ENCODE data around the gene CMSS1. TPM values are rescaled to one million over a fixed set of nuclear protein-coding genes. Genes with fewer than 3 reads are reported as not detected.

CMSS1 gene
- total RNA-seq, 1 donor from 2014 or later, result 41.1 TPM

DNA sequence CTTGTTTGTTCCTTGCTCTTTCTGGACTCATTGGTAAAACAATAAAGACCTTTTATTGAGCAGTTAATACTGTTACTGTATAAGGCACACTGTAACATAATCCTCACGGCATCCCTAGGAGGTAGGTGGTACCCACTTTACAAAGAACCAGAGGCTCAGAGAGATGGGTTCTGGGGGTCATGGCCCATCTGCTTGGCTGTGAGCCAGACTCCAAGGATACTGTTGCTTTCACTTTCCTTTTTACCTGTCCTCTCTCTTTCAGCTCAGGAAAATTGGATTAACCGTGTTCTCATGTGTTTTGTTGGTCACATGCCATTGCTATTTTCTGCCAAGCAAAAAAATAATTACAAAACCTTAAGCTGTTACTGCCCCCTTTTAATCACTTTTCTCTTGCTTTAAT lies 331.5 kb downstream of the CMSS1 start:
- no peak overlapping the region for H3K27ac Mint-ChIP-seq
- no peak for ATAC-seq (ENCODE audit: low read depth)

DNA sequence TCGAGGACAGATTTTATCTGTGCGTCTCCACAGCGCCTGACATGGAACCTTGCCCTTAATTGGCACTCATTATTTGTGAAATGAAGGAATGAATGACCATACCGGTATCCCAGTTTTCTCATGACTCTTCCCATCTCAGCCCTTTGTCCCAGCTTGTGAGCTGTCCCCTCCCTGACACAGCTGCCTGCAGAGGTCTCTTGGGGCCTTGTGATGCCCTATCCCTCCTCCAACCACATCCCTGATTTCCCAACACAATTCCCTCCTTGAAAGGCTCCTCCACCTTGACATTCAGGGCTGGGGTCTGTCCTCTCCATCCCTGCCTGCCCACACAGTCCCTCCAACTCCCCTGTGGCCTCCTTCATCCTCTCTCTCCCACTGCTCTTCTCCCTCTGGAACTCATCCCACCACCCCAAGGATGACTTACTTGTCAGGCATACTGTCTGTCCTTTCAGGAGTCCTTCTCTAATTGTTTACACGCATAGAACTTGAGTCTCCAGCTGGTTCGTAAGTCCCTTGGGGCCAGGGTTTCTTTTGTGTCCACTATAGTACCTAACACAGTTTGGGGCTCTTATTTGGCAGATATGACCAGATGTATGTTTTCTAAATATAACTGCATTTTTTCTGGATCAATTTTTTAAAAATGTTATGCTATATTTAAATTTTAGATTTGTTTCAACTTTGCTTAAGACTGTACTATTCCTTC lies 332.2 kb downstream of the CMSS1 start:
- no peak for DNase-seq
- Mint-ChIP-seq H3K27ac (no peak overlapping the region), H3K27me3 (no peaks in the 10 kb centered on the region), H3K4me1 (no peaks in the 10 kb centered on the region), H3K4me3 (no peak overlapping the region), H3K36me3 (ENCODE audit: low read depth) (peaks cover 51% of the 10 kb centered on the region), H3K9me3 (no peaks in the 10 kb centered on the region)
- ChIA-PET CTCF (no interaction called here), POLR2A (no interaction called here)
- ATAC-seq (ENCODE audit: low read depth), result no peak
- TF ChIP-seq, protein P1, sequence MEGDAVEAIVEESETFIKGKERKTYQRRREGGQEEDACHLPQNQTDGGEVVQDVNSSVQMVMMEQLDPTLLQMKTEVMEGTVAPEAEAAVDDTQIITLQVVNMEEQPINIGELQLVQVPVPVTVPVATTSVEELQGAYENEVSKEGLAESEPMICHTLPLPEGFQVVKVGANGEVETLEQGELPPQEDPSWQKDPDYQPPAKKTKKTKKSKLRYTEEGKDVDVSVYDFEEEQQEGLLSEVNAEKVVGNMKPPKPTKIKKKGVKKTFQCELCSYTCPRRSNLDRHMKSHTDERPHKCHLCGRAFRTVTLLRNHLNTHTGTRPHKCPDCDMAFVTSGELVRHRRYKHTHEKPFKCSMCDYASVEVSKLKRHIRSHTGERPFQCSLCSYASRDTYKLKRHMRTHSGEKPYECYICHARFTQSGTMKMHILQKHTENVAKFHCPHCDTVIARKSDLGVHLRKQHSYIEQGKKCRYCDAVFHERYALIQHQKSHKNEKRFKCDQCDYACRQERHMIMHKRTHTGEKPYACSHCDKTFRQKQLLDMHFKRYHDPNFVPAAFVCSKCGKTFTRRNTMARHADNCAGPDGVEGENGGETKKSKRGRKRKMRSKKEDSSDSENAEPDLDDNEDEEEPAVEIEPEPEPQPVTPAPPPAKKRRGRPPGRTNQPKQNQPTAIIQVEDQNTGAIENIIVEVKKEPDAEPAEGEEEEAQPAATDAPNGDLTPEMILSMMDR (IDR thresholded peaks at IDR 0.05), result no peak
- intact Hi-C loops (cut with micrococcal nuclease), result no loop called here

More for the DNA sequence above, 331.5 kb downstream of the CMSS1 start:
- Mint-ChIP-seq H3K4me1 (peaks cover 5% of the 10 kb centered on the region), H3K36me3 (ENCODE audit: low read depth) (peaks cover 54% of the 10 kb centered on the region), H3K4me3 (no peak overlapping the region), H3K27me3 (no peaks in the 10 kb centered on the region), H3K9me3 (peaks cover under 1% of the 10 kb centered on the region)
- DNase-seq, result no peak
- ChIA-PET CTCF (no interaction called here), POLR2A (no interaction called here)
- intact Hi-C loops (cut with micrococcal nuclease), result no loop called here
- TF ChIP-seq, protein P1 (IDR thresholded peaks at IDR 0.05), result no peak

DNA sequence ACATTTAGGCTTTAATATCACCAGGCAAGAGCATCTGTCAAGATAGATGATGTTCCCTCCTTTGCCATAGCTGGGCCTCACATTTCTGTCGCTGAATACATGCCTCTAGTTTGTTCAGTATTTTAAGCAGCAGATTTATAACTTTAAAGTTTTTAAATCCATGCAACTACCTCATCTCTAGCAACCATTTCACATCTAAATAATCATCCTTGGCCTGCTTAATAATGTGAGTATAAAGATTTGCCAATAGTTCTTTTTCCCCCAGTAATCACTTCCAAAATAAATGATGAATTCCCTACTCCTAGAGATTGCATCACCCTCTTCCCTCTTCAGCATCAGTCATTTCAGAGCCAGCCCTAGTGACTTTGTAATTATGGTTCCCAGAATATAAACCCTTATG lies 332.8 kb downstream of the CMSS1 start:
- no peaks in the 10 kb centered on the region for H3K27me3 Mint-ChIP-seq
- H3K36me3 Mint-ChIP-seq (ENCODE audit: low read depth), result peaks cover 56% of the 10 kb centered on the region
- H3K4me3 Mint-ChIP-seq, result no peak overlapping the region
- no peaks in the 10 kb centered on the region for H3K4me1 Mint-ChIP-seq
- no peak for ATAC-seq (ENCODE audit: low read depth)
- intact Hi-C loops (cut with micrococcal nuclease), result no loop called here
- H3K9me3 Mint-ChIP-seq, result peaks cover 6% of the 10 kb centered on the region
- TF ChIP-seq, protein P1 (IDR thresholded peaks at IDR 0.05), result no peak
- no peak overlapping the region for H3K27ac Mint-ChIP-seq
- CTCF ChIA-PET, result no interaction called here
- no peak for DNase-seq
- POLR2A ChIA-PET, result no interaction called here

DNA sequence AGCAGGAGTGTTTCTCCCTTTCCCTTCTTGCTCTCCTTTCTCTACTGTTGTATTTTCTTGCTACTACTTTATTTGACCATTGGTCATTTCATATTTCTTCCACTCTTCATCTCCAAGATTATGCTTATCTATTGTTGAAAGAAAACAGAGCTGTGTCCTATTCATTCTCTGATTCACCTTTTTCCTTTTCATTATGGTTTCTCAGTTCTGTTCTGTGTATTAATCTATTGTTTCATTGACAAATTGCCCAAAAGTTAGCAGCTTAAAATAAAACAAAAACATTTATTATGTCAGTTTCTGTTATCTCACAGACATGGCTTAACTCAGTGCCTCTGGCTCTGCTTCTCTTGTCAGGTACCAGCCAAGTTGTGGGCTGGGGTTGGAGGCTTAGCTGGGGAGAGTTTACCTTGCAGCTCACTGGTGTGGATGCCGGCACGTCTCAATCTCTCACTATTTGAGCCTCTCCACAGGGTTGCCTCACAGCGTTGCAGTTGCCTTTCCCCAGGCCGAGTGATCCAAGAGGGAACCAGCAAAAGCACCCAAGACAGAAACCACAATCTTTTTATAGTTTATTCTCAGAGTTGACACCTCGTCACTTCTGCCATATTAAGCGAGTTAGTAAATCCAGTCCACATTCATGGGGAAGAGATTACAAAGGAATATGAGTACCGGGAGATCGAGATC lies 333.5 kb downstream of the CMSS1 start:
- ATAC-seq (ENCODE audit: low read depth) (no peak), DNase-seq (no peak)
- TF ChIP-seq, protein P1 (IDR thresholded peaks at IDR 0.05), result no peak
- ChIA-PET CTCF (no interaction called here), POLR2A (no interaction called here)
- Mint-ChIP-seq H3K27me3 (no peaks in the 10 kb centered on the region), H3K4me1 (no peaks in the 10 kb centered on the region), H3K36me3 (ENCODE audit: low read depth) (peaks cover 55% of the 10 kb centered on the region), H3K9me3 (peaks cover 9% of the 10 kb centered on the region), H3K27ac (no peak overlapping the region), H3K4me3 (no peak overlapping the region)
- intact Hi-C loops (cut with micrococcal nuclease), result no loop called here

DNA sequence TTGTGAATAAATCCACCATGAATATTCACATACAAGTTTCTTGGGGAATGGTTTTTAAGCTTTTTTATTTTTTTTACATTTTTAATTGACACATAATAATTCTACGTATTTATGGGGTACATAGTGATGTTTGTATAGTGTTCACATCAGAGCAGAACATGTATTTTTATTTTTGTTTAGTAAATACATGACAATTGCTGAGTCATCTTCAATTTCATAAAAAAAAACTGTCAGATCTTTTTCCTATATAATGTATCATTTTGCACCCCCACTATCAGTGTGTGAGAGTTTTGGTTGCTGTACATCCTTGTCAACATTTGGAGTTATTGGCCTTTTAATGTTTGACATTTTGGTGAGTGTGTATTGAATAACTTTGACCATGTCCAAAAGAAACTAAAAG lies 336.5 kb downstream of the CMSS1 start:
- Mint-ChIP-seq H3K27me3 (no peaks in the 10 kb centered on the region), H3K4me3 (no peak overlapping the region), H3K9me3 (peaks cover 13% of the 10 kb centered on the region), H3K4me1 (no peaks in the 10 kb centered on the region), H3K36me3 (ENCODE audit: low read depth) (peaks cover 58% of the 10 kb centered on the region), H3K27ac (no peak overlapping the region)
- ChIA-PET POLR2A (no interaction called here), CTCF (no interaction called here)
- ATAC-seq (ENCODE audit: low read depth) (no peak), DNase-seq (no peak)
- TF ChIP-seq, protein P1 (IDR thresholded peaks at IDR 0.05), result no peak
- intact Hi-C loops (cut with micrococcal nuclease), result no loop called here

Data from activated B cell treated with CpG ODN at 0.5 μM for 24 hours (primary cell).